SIG-M5 (cell line): Measurements from ENCODE around the gene GPR156.
"Not testable (repeated sequence)": the region's sequence is repeated elsewhere in the genome, so short reads cannot be mapped to it uniquely, and the experiment has no call there.

Experiments
- DNase-seq: peaks from one replicate; lab custom pipeline; 2025; lab: John Stamatoyannopoulos, UW

Gene GPR156

GRCh38 chr3:120284747-120285507 is at the start of gene GPR156:
Gene GPR156 (minus strand): TSS chr3:120285222. CDS start chr3:120244098, 41,124 bp downstream.
- no peak for DNase-seq

GRCh38 chr3:120332646-120333045 is 47.6 kb upstream of the GPR156 start:
- DNase-seq = no peak

GRCh38 chr3:120331076-120331475 is 46.1 kb upstream of the GPR156 start:
- DNase-seq = no peak

GRCh38 chr3:120326784-120327183 is 41.8 kb upstream of the GPR156 start:
- DNase-seq = no peak

GRCh38 chr3:120324190-120324589 is 39.2 kb upstream of the GPR156 start:
- DNase-seq = no peak

GRCh38 chr3:120323761-120324160 is 38.7 kb upstream of the GPR156 start:
- DNase-seq = not testable (repeated sequence)

GRCh38 chr3:120311863-120312794 is 27.1 kb upstream of the GPR156 start:
- no peak for DNase-seq

- no peak for DNase-seq
These were observed 21.8 kb upstream of the GPR156 start for GRCh38 chr3:120306519-120307455.

GRCh38 chr3:120304616-120305015 is 19.6 kb upstream of the GPR156 start:
- DNase-seq = no peak

- DNase-seq = no peak
These were observed 17.3 kb upstream of the GPR156 start for GRCh38 chr3:120302361-120302760.

GRCh38 chr3:120300971-120301370 is 15.9 kb upstream of the GPR156 start:
- DNase-seq = no peak

- no peak for DNase-seq
These were observed 14.4 kb upstream of the GPR156 start for GRCh38 chr3:120299403-120299802.

GRCh38 chr3:120298996-120299395 is 14.0 kb upstream of the GPR156 start:
- DNase-seq = no peak

GRCh38 chr3:120291552-120291951 is 6.5 kb upstream of the GPR156 start:
- DNase-seq = not testable (repeated sequence)

- no peak for DNase-seq
These were observed 4.6 kb upstream of the GPR156 start for GRCh38 chr3:120289636-120290035.

- no peak for DNase-seq
These were observed 1.4 kb upstream of the GPR156 start for GRCh38 chr3:120286465-120286864.

GRCh38 chr3:120285508-120285841 is 453 bp upstream of the GPR156 start:
- DNase-seq = no peak

- no peak for DNase-seq
These were observed 3.8 kb downstream of the GPR156 start for GRCh38 chr3:120281261-120281660.

- DNase-seq = no peak
These were observed 4.5 kb downstream of the GPR156 start for GRCh38 chr3:120280566-120280965.

GRCh38 chr3:120280026-120280425 is 5.0 kb downstream of the GPR156 start:
- DNase-seq = no peak

- DNase-seq = no peak
These were observed 8.3 kb downstream of the GPR156 start for GRCh38 chr3:120276767-120277166.

GRCh38 chr3:120275618-120276017 is 9.4 kb downstream of the GPR156 start:
- no peak for DNase-seq
